ENCODE measurements around the gene CAVIN3.

DNA sequence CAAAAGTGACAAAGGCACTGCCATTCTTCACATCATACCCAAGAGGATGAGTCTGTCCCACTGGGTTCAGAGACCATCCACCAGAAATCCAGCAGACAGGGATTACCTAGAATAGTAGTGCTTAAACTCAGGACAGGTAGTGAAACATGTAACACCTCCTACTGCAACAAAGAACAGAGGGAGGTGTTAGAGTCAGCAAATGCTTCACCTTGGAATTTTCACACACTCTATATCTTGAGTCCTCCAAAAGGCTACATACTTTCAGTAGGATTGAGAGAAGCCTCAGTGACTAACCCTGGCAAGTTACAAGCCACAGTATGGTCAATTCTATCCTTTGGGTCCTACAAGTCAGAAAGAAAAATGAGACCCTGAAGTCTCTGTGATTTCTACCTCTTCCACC lies 6.0 kb upstream of the CAVIN3 start:
- TF ChIP-seq, protein P1, sequence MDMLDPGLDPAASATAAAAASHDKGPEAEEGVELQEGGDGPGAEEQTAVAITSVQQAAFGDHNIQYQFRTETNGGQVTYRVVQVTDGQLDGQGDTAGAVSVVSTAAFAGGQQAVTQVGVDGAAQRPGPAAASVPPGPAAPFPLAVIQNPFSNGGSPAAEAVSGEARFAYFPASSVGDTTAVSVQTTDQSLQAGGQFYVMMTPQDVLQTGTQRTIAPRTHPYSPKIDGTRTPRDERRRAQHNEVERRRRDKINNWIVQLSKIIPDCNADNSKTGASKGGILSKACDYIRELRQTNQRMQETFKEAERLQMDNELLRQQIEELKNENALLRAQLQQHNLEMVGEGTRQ (CRISPR knock-in tag; IDR thresholded peaks at IDR 0.05): no peak
- TF ChIP-seq CREB1 (CRISPR knock-in tag; IDR thresholded peaks at IDR 0.05): no peak
- TF ChIP-seq, protein P2, sequence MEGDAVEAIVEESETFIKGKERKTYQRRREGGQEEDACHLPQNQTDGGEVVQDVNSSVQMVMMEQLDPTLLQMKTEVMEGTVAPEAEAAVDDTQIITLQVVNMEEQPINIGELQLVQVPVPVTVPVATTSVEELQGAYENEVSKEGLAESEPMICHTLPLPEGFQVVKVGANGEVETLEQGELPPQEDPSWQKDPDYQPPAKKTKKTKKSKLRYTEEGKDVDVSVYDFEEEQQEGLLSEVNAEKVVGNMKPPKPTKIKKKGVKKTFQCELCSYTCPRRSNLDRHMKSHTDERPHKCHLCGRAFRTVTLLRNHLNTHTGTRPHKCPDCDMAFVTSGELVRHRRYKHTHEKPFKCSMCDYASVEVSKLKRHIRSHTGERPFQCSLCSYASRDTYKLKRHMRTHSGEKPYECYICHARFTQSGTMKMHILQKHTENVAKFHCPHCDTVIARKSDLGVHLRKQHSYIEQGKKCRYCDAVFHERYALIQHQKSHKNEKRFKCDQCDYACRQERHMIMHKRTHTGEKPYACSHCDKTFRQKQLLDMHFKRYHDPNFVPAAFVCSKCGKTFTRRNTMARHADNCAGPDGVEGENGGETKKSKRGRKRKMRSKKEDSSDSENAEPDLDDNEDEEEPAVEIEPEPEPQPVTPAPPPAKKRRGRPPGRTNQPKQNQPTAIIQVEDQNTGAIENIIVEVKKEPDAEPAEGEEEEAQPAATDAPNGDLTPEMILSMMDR (IDR thresholded peaks at IDR 0.05): no peak
- TF ChIP-seq OVOL2 (CRISPR knock-in tag; IDR thresholded peaks at IDR 0.05; ENCODE audit: borderline replicate concordance): no peak
- TF ChIP-seq JUN (CRISPR knock-in tag; IDR thresholded peaks at IDR 0.05): no peak
- TF ChIP-seq TCF7 (CRISPR knock-in tag; IDR thresholded peaks at IDR 0.05; ENCODE audit: low read depth): no peak
- TF ChIP-seq ZNF263 (CRISPR knock-in tag; IDR thresholded peaks at IDR 0.05; ENCODE audit: low read depth): no peak
- TF ChIP-seq, protein P3, sequence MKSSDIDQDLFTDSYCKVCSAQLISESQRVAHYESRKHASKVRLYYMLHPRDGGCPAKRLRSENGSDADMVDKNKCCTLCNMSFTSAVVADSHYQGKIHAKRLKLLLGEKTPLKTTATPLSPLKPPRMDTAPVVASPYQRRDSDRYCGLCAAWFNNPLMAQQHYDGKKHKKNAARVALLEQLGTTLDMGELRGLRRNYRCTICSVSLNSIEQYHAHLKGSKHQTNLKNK (CRISPR knock-in tag; IDR thresholded peaks at IDR 0.05): no peak
- TF ChIP-seq CREM (CRISPR knock-in tag; IDR thresholded peaks at IDR 0.05): no peak
- no peak for TF ChIP-seq ATF1 (CRISPR knock-in tag; IDR thresholded peaks at IDR 0.05)
- no peak for TF ChIP-seq IRF2 (CRISPR knock-in tag; IDR thresholded peaks at IDR 0.05; ENCODE audit: borderline replicate concordance, low read depth)
- TF ChIP-seq, protein P4, sequence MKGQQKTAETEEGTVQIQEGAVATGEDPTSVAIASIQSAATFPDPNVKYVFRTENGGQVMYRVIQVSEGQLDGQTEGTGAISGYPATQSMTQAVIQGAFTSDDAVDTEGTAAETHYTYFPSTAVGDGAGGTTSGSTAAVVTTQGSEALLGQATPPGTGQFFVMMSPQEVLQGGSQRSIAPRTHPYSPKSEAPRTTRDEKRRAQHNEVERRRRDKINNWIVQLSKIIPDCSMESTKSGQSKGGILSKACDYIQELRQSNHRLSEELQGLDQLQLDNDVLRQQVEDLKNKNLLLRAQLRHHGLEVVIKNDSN (CRISPR knock-in tag; IDR thresholded peaks at IDR 0.05): no peak
- TF ChIP-seq RELA (CRISPR knock-in tag; IDR thresholded peaks at IDR 0.05; ENCODE audit: borderline replicate concordance): no peak

All from WTC11 (cell line).